ENCODE results near the gene ANKS1A. TPM values are rescaled to one million over a fixed set of nuclear protein-coding genes. Genes with fewer than 3 reads are reported as not detected.

The ANKS1A gene
- polyA plus RNA-seq, 1 of the 3 experiments (the other 2 are of a cell fraction): 7.6 TPM

GRCh38 chr6:35057449-35058357 is 168.6 kb downstream of the ANKS1A start:
- Histone ChIP-seq H3K9me3 (no peaks in the 10 kb centered on the region), H3F3A (replicated peaks; ENCODE audit: insufficient read depth) (no peaks in the 10 kb centered on the region), H3K4me2 (no peak overlapping the region), H3K27me3 (ENCODE audit: insufficient read depth) (no peaks in the 10 kb centered on the region), H3K4me1 (ENCODE audit: control insufficient read depth in 1 of 2, insufficient read depth in 2 of 2, low read depth in 1 of 2, low read length in 1 of 2) (no peaks in the 10 kb centered on the region; a peak in 1 of 4 replicates), H3K27ac (ENCODE audit: low read depth in 2 of 2, low read length in 1 of 2) (no peak overlapping the region), H3K9me2 (no peaks in the 10 kb centered on the region), H3K79me2 (ENCODE audit: insufficient read depth) (no peaks in the 10 kb centered on the region), H3K4me3 (ENCODE audit: low read depth in 2 of 2, low read length in 1 of 2) (no peak overlapping the region), H4K20me1 (ENCODE audit: insufficient read depth) (no peaks in the 10 kb centered on the region), H3K9ac (no peak overlapping the region), H2AFZ (ENCODE audit: low read depth) (no peak overlapping the region), H3K36me3 (replicated peaks in 1 of 2; ENCODE audit: control insufficient read depth in 1 of 2, insufficient read depth in 2 of 2, low read length in 1 of 2) (peaks cover 0 to 18% of the 10 kb centered on the region in 2 experiments)
- CTCF ChIA-PET: interaction anchor here (1.8 kb wide), 1 partner anchor 71 kb away, joined by 6 read pairs; no protein-coding TSS in a partner anchor
- 91% methylated on average over 16 of the region's 17 CpGs for WGBS (ENCODE audit: low lambda C conversion rate)
- peak; percentile 3 for DNase-seq
- TF ChIP-seq EP300 (IDR thresholded peaks at IDR 0.05; ENCODE audit: borderline replicate concordance in 1 of 2, low read depth in 1 of 2, low read length in 1 of 2) (no peak), ZBTB33 (IDR thresholded peaks at IDR 0.05; ENCODE audit: borderline replicate concordance, low read depth) (no peak), FOXJ3 (CRISPR knock-in tag; IDR thresholded peaks at IDR 0.05) (no peak), TEAD4 (IDR thresholded peaks at IDR 0.05; ENCODE audit: borderline replicate concordance, insufficient read depth) (no peak), POLR2AphosphoS5 (IDR thresholded peaks at IDR 0.05; ENCODE audit: low read depth, low read length) (no peak), GABPA (IDR thresholded peaks at IDR 0.05; ENCODE audit: low read depth) (no peak), ELF1 (IDR thresholded peaks at IDR 0.05) (no peak), CTCF (IDR thresholded peaks at IDR 0.05) (no peak), TAF1 (IDR thresholded peaks at IDR 0.05; ENCODE audit: borderline replicate concordance, low read depth, low read length) (no peak), RCOR1 (IDR thresholded peaks at IDR 0.05; ENCODE audit: low read length) (no peak), USF2 (IDR thresholded peaks at IDR 0.05; ENCODE audit: borderline replicate concordance, low read depth, low read length) (no peak), JUND (IDR thresholded peaks at IDR 0.05) (no peak), CHD2 (IDR thresholded peaks at IDR 0.05; ENCODE audit: low read length, partially characterized antibody) (no peak), REST (IDR thresholded peaks at IDR 0.05; ENCODE audit: low read depth, low read length) (no peak), IRF3 (IDR thresholded peaks at IDR 0.05; ENCODE audit: low read depth, low read length) (no peak)
- POLR2A ChIA-PET: no interaction called here
